CD4-positive, alpha-beta T cell (primary cell): ENCODE measurements around the gene UBE2L6. TPM values are rescaled to one million over a fixed set of nuclear protein-coding genes. Genes with fewer than 3 reads are reported as not detected.

ENCODE experiments used
- ATAC-seq: fragments of 200-7000 bp; cut with Tn5 transposase; one replicate; pipeline ENCODE4 v1.10.0; 2022; ENCODE audit warnings: mild to moderate bottlenecking; ENCODE audit not compliant: poor library complexity
- CTCF ChIA-PET: fragments of 350-600 bp; sonication (Branson Sonifier 250); formaldehyde crosslinking; loops from one replicate; lab custom pipeline; 2021; ENCODE audit warnings: antibody characterized with exemption, inconsistent platforms; lab: Charles Lee
- POLR2A ChIA-PET: fragments of 350-600 bp; sonication (Branson Sonifier 250); formaldehyde crosslinking; loops from one replicate; lab custom pipeline; 2021; ENCODE audit warnings: antibody characterized with exemption, inconsistent platforms; lab: Charles Lee
- DNase-seq, 14 experiments: peaks; one replicate each; pipeline ENCODE4 v3.0.0-alpha.2; 2013 to 2020; ENCODE audit warnings: mixed read lengths in 2 of 14
- H3K27ac ChIP-seq, 2 donors: one replicate each; pipeline versions ENCODE4 v1.5.1 to v1.7.0; 2013; ENCODE audit warnings: low read length in 2 of 2, low read depth in 1 of 2, mild to moderate bottlenecking in 1 of 2
- H3K27me3 ChIP-seq, 2 experiments: 1 replicate in 1 of 2; 2 replicates in 1 of 2; pipeline versions ENCODE4 v1.6.1 to v1.7.0; 2013; ENCODE audit warnings: low read length in 2 of 2, control low read depth in 1 of 2, mild to moderate bottlenecking in 1 of 2, moderate library complexity in 1 of 2; ENCODE audit not compliant: insufficient read depth in 2 of 2, control insufficient read depth in 1 of 2
- H3K36me3 ChIP-seq: one replicate; pipeline ENCODE4 v1.6.1; 2013; ENCODE audit warnings: low read length, control low read depth; ENCODE audit not compliant: insufficient read depth
- H3K4me1 ChIP-seq: one replicate; pipeline ENCODE4 v1.6.1; 2013; ENCODE audit warnings: low read length, control low read depth; ENCODE audit not compliant: insufficient read depth
- H3K4me3 ChIP-seq: one replicate; pipeline ENCODE4 v1.5.1; 2013; ENCODE audit warnings: mild to moderate bottlenecking, low read length, moderate library complexity
- H3K9me3 ChIP-seq, 2 experiments: 1 replicate in 1 of 2; 2 replicates in 1 of 2; pipeline versions ENCODE4 v1.6.1 to v1.7.0; 2013; ENCODE audit warnings: low read length in 2 of 2, mild to moderate bottlenecking in 2 of 2, control low read depth in 1 of 2, moderate library complexity in 1 of 2; ENCODE audit not compliant: control insufficient read depth in 1 of 2, insufficient read depth in 1 of 2
- H3K27ac Mint-ChIP-seq: one replicate; pipeline ENCODE4 v1.8.0; 2020; ENCODE audit warnings: mixed read lengths
- H3K27me3 Mint-ChIP-seq: one replicate; pipeline ENCODE4 v1.8.0; 2021; ENCODE audit warnings: mixed read lengths
- H3K36me3 Mint-ChIP-seq: one replicate; pipeline ENCODE4 v1.8.0; 2021; ENCODE audit warnings: low read depth, mixed read lengths
- H3K4me1 Mint-ChIP-seq: one replicate; pipeline ENCODE4 v1.8.0; 2021; ENCODE audit warnings: low read depth, mixed read lengths
- H3K4me3 Mint-ChIP-seq: one replicate; pipeline ENCODE4 v1.8.0; 2020; ENCODE audit warnings: mild to moderate bottlenecking, mixed read lengths
- H3K9me3 Mint-ChIP-seq: one replicate; pipeline ENCODE4 v1.8.0; 2020; ENCODE audit warnings: mixed read lengths
- intact Hi-C, 2 experiments: fragments of 100-400 bp; cut with DNase I in 1 of 2; cut with micrococcal nuclease in 1 of 2; formaldehyde crosslinking; loops; one replicate each; pipeline versions ENCODE4 v1.15.1 to v1.9.0; 2023 to 2025; cut with DNase I, micrococcal nuclease
- total RNA-seq, 174 experiments: library from RNA in 2 of 174; stranded (reverse) in 2 of 174; gene quantifications; one replicate each; pipeline ENCODE4 v1.2.3 and lab custom pipeline; 2021 to 2026
- TF ChIP-seq, protein P1 (sequence below): fragments of 200-600 bp; IDR thresholded peaks from one replicate; pipeline ENCODE4 v1.8.0; 2022; ENCODE audit warnings: antibody characterized with exemption, mild to moderate bottlenecking

Gene UBE2L6
- total RNA-seq, 2 experiments from 2014 or later: 35.0 to 36.2 TPM

GRCh38 chr11:57604296-57605027 lies 37.0 kb upstream of the UBE2L6 start:
- Mint-ChIP-seq H3K27ac (no peak overlapping the region), H3K27me3 (peaks cover 15% of the 10 kb centered on the region), H3K36me3 (no peaks in the 10 kb centered on the region), H3K4me3 (no peak overlapping the region), H3K9me3 (no peaks in the 10 kb centered on the region), H3K4me1 (no peaks in the 10 kb centered on the region)
- no peak overlapping the region for H3K27ac ChIP-seq
- intact Hi-C loops: no loop called here
- no peak overlapping the region for H3K4me3 ChIP-seq
- no peaks in the 10 kb centered on the region for H3K9me3 ChIP-seq
- ATAC-seq (no peak), DNase-seq (no peak)
- no peaks in the 10 kb centered on the region for H3K36me3 ChIP-seq
- ChIA-PET POLR2A (interaction anchor here (0.6 kb wide), 1 partner anchor 14 kb away, joined by 4 read pairs; no protein-coding TSS in a partner anchor), CTCF (interaction anchor here (0.7 kb wide), 1 partner anchor 24 kb away, joined by 3 read pairs; no protein-coding TSS in a partner anchor)
- TF ChIP-seq, protein P1, sequence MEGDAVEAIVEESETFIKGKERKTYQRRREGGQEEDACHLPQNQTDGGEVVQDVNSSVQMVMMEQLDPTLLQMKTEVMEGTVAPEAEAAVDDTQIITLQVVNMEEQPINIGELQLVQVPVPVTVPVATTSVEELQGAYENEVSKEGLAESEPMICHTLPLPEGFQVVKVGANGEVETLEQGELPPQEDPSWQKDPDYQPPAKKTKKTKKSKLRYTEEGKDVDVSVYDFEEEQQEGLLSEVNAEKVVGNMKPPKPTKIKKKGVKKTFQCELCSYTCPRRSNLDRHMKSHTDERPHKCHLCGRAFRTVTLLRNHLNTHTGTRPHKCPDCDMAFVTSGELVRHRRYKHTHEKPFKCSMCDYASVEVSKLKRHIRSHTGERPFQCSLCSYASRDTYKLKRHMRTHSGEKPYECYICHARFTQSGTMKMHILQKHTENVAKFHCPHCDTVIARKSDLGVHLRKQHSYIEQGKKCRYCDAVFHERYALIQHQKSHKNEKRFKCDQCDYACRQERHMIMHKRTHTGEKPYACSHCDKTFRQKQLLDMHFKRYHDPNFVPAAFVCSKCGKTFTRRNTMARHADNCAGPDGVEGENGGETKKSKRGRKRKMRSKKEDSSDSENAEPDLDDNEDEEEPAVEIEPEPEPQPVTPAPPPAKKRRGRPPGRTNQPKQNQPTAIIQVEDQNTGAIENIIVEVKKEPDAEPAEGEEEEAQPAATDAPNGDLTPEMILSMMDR: no peak
- peaks cover 3% of the 10 kb centered on the region for H3K4me1 ChIP-seq
- H3K27me3 ChIP-seq: peaks cover 0 to 8% of the 10 kb centered on the region in 2 experiments

GRCh38 chr11:57601297-57601696 lies 33.8 kb upstream of the UBE2L6 start:
- Histone ChIP-seq H3K36me3 (no peaks in the 10 kb centered on the region), H3K4me3 (no peak overlapping the region), H3K9me3 (no peaks in the 10 kb centered on the region), H3K4me1 (peaks cover 3% of the 10 kb centered on the region), H3K27ac (no peak overlapping the region), H3K27me3 (peaks cover 15 to 17% of the 10 kb centered on the region in 2 experiments)
- Mint-ChIP-seq H3K27me3 (peaks cover 35% of the 10 kb centered on the region), H3K36me3 (no peaks in the 10 kb centered on the region), H3K4me3 (no peak overlapping the region), H3K4me1 (no peaks in the 10 kb centered on the region), H3K27ac (no peak overlapping the region), H3K9me3 (no peaks in the 10 kb centered on the region)
- intact Hi-C loops: no loop called here
- CTCF ChIA-PET: no interaction called here
- no peak for ATAC-seq
- DNase-seq: no peak
- TF ChIP-seq, protein P1: no peak
- POLR2A ChIA-PET: no interaction called here

- Mint-ChIP-seq H3K9me3 (no peaks in the 10 kb centered on the region), H3K4me1 (no peaks in the 10 kb centered on the region), H3K27me3 (peaks cover 51% of the 10 kb centered on the region), H3K27ac (no peak overlapping the region), H3K36me3 (no peaks in the 10 kb centered on the region), H3K4me3 (no peak overlapping the region)
- ATAC-seq: no peak
- Histone ChIP-seq H3K27ac (no peak overlapping the region), H3K9me3 (no peaks in the 10 kb centered on the region), H3K4me3 (no peak overlapping the region), H3K36me3 (no peaks in the 10 kb centered on the region), H3K4me1 (peaks cover 2% of the 10 kb centered on the region), H3K27me3 (peaks cover 14 to 15% of the 10 kb centered on the region in 2 experiments)
- TF ChIP-seq, protein P1: no peak
- no peak for DNase-seq
- intact Hi-C loops: no loop called here
- ChIA-PET CTCF (no interaction called here), POLR2A (no interaction called here)
Measured at GRCh38 chr11:57599381-57599780, 31.9 kb upstream of the UBE2L6 start.
